B cell (primary cell): ENCODE measurements around the gene CHD9. TPM values are rescaled to one million over a fixed set of nuclear protein-coding genes. Genes with fewer than 3 reads are reported as not detected.

ENCODE experiments used
- ATAC-seq: fragments of 200-7000 bp; cut with Tn5 transposase; one replicate; pipeline ENCODE4 v1.10.0; 2021; ENCODE audit warnings: low read depth, mild to moderate bottlenecking, moderate number of reproducible peaks, moderate library complexity
- CTCF ChIA-PET: fragments of 350-600 bp; sonication (Branson Sonifier 250); formaldehyde crosslinking; loops from one replicate; lab custom pipeline; 2021; ENCODE audit warnings: antibody characterized with exemption, inconsistent platforms; lab: Charles Lee
- POLR2A ChIA-PET: fragments of 350-600 bp; sonication (Branson Sonifier 250); formaldehyde crosslinking; loops from one replicate; lab custom pipeline; 2021; ENCODE audit warnings: antibody characterized with exemption; lab: Charles Lee
- DNase-seq: peaks from one replicate; pipeline ENCODE4 v3.0.0; 2013
- H2AFZ ChIP-seq: 2 replicates; pipeline ENCODE4 v1.6.1; 2012; ENCODE audit warnings: mild to moderate bottlenecking, low read depth, low read length; ENCODE audit not compliant: insufficient read depth, poor library complexity, severe bottlenecking
- H3K27ac ChIP-seq, 2 donors: 1 replicate in 1 of 2; 2 replicates in 1 of 2; pipeline ENCODE4 v1.5.1; 2012 to 2013; ENCODE audit warnings: low read length in 2 of 2, mild to moderate bottlenecking in 2 of 2, moderate library complexity in 1 of 2
- H3K27me3 ChIP-seq, 4 experiments: fragments of 200-600 bp in 1 of 4; sonication (generic) in 1 of 4; replicated peaks in 1 of 4; 1 replicate in 2 of 4; 2 replicates in 2 of 4; pipeline versions ENCODE4 v1.6.1 to v1.7.0; 2013 to 2016; ENCODE audit warnings: low read length in 3 of 4, mild to moderate bottlenecking in 2 of 4, mixed read lengths in 1 of 4, moderate library complexity in 1 of 4; ENCODE audit not compliant: insufficient read depth in 4 of 4, control insufficient read depth in 3 of 4; ENCODE audit errors: control extremely low read depth in 1 of 4
- H3K36me3 ChIP-seq, 2 experiments: replicated peaks in 1 of 2; 1 replicate in 1 of 2; 2 replicates in 1 of 2; pipeline versions ENCODE4 v1.6.1 to v1.7.1; 2013; ENCODE audit warnings: low read length in 1 of 2; ENCODE audit not compliant: insufficient read depth in 2 of 2, control insufficient read depth in 1 of 2; ENCODE audit errors: control extremely low read depth in 1 of 2, extremely low read depth in 1 of 2
- H3K4me1 ChIP-seq, 2 donors: fragments of 200-600 bp in 1 of 2; sonication (generic) in 1 of 2; 1 replicate in 1 of 2; 2 replicates in 1 of 2; pipeline versions ENCODE4 v1.5.1 to v1.6.1; 2013 to 2017; ENCODE audit warnings: low read length in 2 of 2; ENCODE audit not compliant: control insufficient read depth in 2 of 2, insufficient read depth in 2 of 2
- H3K4me2 ChIP-seq: replicated peaks from 2 replicates; pipeline ENCODE3; 2012; ENCODE audit warnings: mild to moderate bottlenecking, low read depth, low read length; ENCODE audit not compliant: poor library complexity, severe bottlenecking
- H3K4me3 ChIP-seq, 5 experiments: fragments of 200-600 bp in 1 of 5; sonication (generic) in 1 of 5; 1 replicate in 3 of 5; 2 replicates in 2 of 5; pipeline versions ENCODE4 v1.5.1 to v1.7.0; 2011 to 2016; ENCODE audit warnings: low read length in 4 of 5, mild to moderate bottlenecking in 4 of 5, low read depth in 2 of 5, control low read depth in 1 of 5, moderate library complexity in 1 of 5; ENCODE audit not compliant: insufficient read depth in 1 of 5; ENCODE audit errors: control extremely low read depth in 1 of 5, extremely low read depth in 1 of 5
- H3K79me2 ChIP-seq: fragments of 200-600 bp; sonication (generic); one replicate; pipeline ENCODE4 v1.6.0; 2016; ENCODE audit warnings: low read length; ENCODE audit not compliant: control insufficient read depth, insufficient read depth
- H3K9ac ChIP-seq: fragments of 200-600 bp; sonication (generic); 2 replicates; pipeline ENCODE4 v1.6.1; 2017; ENCODE audit warnings: mild to moderate bottlenecking, low read length, moderate library complexity
- H3K9me3 ChIP-seq, 3 donors: one replicate each; pipeline versions ENCODE4 v1.6.1 to v1.7.1; 2013; ENCODE audit warnings: low read length in 2 of 3; ENCODE audit not compliant: control insufficient read depth in 2 of 3, insufficient read depth in 1 of 3; ENCODE audit errors: control extremely low read depth in 1 of 3
- H4K20me1 ChIP-seq: 2 replicates; pipeline ENCODE4 v1.6.0; 2012; ENCODE audit warnings: mild to moderate bottlenecking, low read length; ENCODE audit not compliant: insufficient read depth, control insufficient read depth, poor library complexity, severe bottlenecking
- H3K27ac Mint-ChIP-seq: one replicate; pipeline ENCODE4 v1.8.0; 2021; ENCODE audit warnings: mixed read lengths
- H3K27me3 Mint-ChIP-seq: one replicate; pipeline ENCODE4 v1.8.0; 2021; ENCODE audit warnings: mixed read lengths
- H3K4me1 Mint-ChIP-seq: one replicate; pipeline ENCODE4 v1.8.0; 2021; ENCODE audit warnings: mixed read lengths
- H3K4me3 Mint-ChIP-seq: one replicate; pipeline ENCODE4 v1.8.0; 2021; ENCODE audit warnings: mixed read lengths
- H3K9me3 Mint-ChIP-seq: one replicate; pipeline ENCODE4 v1.8.0; 2022; ENCODE audit warnings: mixed read lengths; ENCODE audit not compliant: insufficient read depth
- EZH2 ChIP-seq: IDR thresholded peaks from 2 replicates; pipeline ENCODE4 v1.6.1; 2012; ENCODE audit warnings: borderline replicate concordance, low read depth, mild to moderate bottlenecking, moderate library complexity, low read length; ENCODE audit not compliant: insufficient read depth, poor library complexity, severe bottlenecking
- WGBS: methylation state at CpG from one replicate; pipeline ENCODE4 v1.1.5; 2013; ENCODE audit warnings: missing lambda C conversion rate; ENCODE audit not compliant: insufficient coverage; 5-methylcytosine and 5-hydroxymethylcytosine counted together
- intact Hi-C: fragments of 100-400 bp; cut with micrococcal nuclease; formaldehyde crosslinking; loops from one replicate; pipeline ENCODE4 v1.10.0; 2022
- polyA plus RNA-seq: library from polyadenylated mRNA; depleted of rRNA; stranded (reverse); fragments of >200 nt; gene quantifications from 2 replicates; pipeline ENCODE4 v1.2.3, GENCODE V29; 2012
- total RNA-seq, 2 donors: library from RNA; stranded (reverse); fragments of 120-200 nt in 1 of 2; gene quantifications; 1 replicate in 1 of 2; 2 replicates in 1 of 2; pipeline versions ENCODE4 v1.2.3 to v1.2.4, GENCODE V29; 2013 to 2022
- TF ChIP-seq, protein P1 (sequence below): fragments of 200-600 bp; IDR thresholded peaks from one replicate; pipeline ENCODE4 v1.8.0; 2022; ENCODE audit warnings: antibody characterized with exemption, mild to moderate bottlenecking

The CHD9 gene
- total and polyA plus RNA-seq, 2 donors (not counting 1 experiment from before 2014, with no cell fraction given), result 12.2 to 102 TPM

- H3K4me1 ChIP-seq, result peaks cover 8 to 13% of the 10 kb centered on the region in 2 donors
- no peak overlapping the region for H3K4me3 Mint-ChIP-seq
- 75% methylated on average over 1 of the region's 5 CpGs for whole genome bisulfite sequencing
Observed at GRCh38 chr16:53111078-53111791, 56.4 kb downstream of the CHD9 start.

DNA sequence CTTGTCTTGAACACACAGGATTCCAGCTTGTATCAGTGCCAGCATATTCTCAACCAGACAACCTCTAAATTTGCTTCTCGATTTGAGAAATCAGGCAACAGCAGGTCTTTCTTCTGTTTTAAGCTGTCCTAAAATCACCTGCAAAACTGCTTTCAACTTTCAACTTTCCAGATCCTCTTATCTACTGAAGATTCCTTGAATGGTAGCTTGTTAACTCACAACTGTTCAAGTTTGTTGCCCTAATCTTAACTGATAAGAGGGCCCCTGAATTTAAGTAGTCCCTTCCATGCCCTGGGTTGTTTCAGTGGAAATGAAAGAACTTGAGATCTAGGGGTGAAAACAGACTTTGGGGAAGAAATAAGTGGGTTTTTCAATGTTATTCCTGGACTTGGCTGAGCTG is 57.2 kb downstream of the CHD9 start:
- H3K36me3 ChIP-seq, result no peaks in the 10 kb centered on the region
- H3K27ac ChIP-seq, result peak overlapping the region in 1 of 2 donors; percentile 23
- intact Hi-C loops, result no loop called here
- no peaks in the 10 kb centered on the region for H3K9me3 ChIP-seq
- no peaks in the 10 kb centered on the region for H3K27me3 Mint-ChIP-seq
- DNase-seq (no peak), ATAC-seq (no peak)
- no peak overlapping the region for H3K9ac ChIP-seq
- H4K20me1 ChIP-seq, result no peaks in the 10 kb centered on the region
- ChIA-PET POLR2A (interaction anchor here (1.3 kb wide), 1 partner anchor 13 kb away, joined by 3 read pairs; no protein-coding TSS in a partner anchor), CTCF (interaction anchor here (0.9 to 1.5 kb wide), 3 partner anchors 18 to 56 kb away, joined by 3 read pairs; no protein-coding TSS in a partner anchor)
- TF ChIP-seq, protein P1, sequence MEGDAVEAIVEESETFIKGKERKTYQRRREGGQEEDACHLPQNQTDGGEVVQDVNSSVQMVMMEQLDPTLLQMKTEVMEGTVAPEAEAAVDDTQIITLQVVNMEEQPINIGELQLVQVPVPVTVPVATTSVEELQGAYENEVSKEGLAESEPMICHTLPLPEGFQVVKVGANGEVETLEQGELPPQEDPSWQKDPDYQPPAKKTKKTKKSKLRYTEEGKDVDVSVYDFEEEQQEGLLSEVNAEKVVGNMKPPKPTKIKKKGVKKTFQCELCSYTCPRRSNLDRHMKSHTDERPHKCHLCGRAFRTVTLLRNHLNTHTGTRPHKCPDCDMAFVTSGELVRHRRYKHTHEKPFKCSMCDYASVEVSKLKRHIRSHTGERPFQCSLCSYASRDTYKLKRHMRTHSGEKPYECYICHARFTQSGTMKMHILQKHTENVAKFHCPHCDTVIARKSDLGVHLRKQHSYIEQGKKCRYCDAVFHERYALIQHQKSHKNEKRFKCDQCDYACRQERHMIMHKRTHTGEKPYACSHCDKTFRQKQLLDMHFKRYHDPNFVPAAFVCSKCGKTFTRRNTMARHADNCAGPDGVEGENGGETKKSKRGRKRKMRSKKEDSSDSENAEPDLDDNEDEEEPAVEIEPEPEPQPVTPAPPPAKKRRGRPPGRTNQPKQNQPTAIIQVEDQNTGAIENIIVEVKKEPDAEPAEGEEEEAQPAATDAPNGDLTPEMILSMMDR, result no peak
- TF ChIP-seq EZH2, result no peak
- H3K9me3 Mint-ChIP-seq, result no peaks in the 10 kb centered on the region
- H3K27me3 ChIP-seq, result no peaks in the 10 kb centered on the region
- H3K4me1 Mint-ChIP-seq, result peaks cover 22% of the 10 kb centered on the region
- H3K4me3 ChIP-seq, result no peak overlapping the region
- no peak overlapping the region for H2AFZ ChIP-seq
- H3K4me2 ChIP-seq, result no peak overlapping the region
- no peak overlapping the region for H3K27ac Mint-ChIP-seq
- no peak overlapping the region for H3K4me3 Mint-ChIP-seq
- peaks cover 71% of the 10 kb centered on the region for H3K79me2 ChIP-seq
- 82% methylated on average over 1 of the region's 1 CpG for WGBS
- H3K4me1 ChIP-seq, result peaks cover 8 to 13% of the 10 kb centered on the region in 2 donors

More at GRCh38 chr16:53111078-53111791, 56.4 kb downstream of the CHD9 start:
- no peak for ATAC-seq
- ChIA-PET POLR2A (interaction anchor here (1.3 kb wide), 1 partner anchor 12 kb away, joined by 3 read pairs; no protein-coding TSS in a partner anchor), CTCF (interaction anchor here (0.6 to 1.5 kb wide), 4 partner anchors 19 to 90 kb away, joined by 3 to 5 read pairs (median 3); no protein-coding TSS in a partner anchor)
- Histone ChIP-seq H3K4me2 (no peak overlapping the region), H3K27ac (no peak overlapping the region), H3K27me3 (no peaks in the 10 kb centered on the region), H3K4me3 (no peak overlapping the region), H3K9me3 (no peaks in the 10 kb centered on the region), H2AFZ (no peak overlapping the region), H3K79me2 (peaks cover 77% of the 10 kb centered on the region), H3K36me3 (peaks cover 0 to under 1% of the 10 kb centered on the region in 2 experiments), H3K9ac (no peak overlapping the region), H4K20me1 (no peaks in the 10 kb centered on the region)
- H3K9me3 Mint-ChIP-seq, result no peaks in the 10 kb centered on the region
- H3K27me3 Mint-ChIP-seq, result no peaks in the 10 kb centered on the region
- H3K4me1 Mint-ChIP-seq, result peaks cover 23% of the 10 kb centered on the region
- peak overlapping the region; percentile 59 for H3K27ac Mint-ChIP-seq
- TF ChIP-seq EZH2, result no peak
- TF ChIP-seq, protein P1, result no peak
- intact Hi-C loops, result no loop called here
- no peak for DNase-seq
